WERI-Rb-1 (cell line): Measurements from ENCODE around the gene STRN.
"Not testable (repeated sequence)": the region's sequence is repeated elsewhere in the genome, so short reads cannot be mapped to it uniquely, and the experiment has no call there.

ENCODE experiments used
- DNase-seq: peaks from one replicate; pipeline ENCODE4 v3.0.0-alpha.2; 2020
- H3K27ac ChIP-seq: fragments of 250-450 bp; sonication (Bioruptor Pico); 2 replicates; pipeline ENCODE4 v1.5.1; 2020; ENCODE audit warnings: mild to moderate bottlenecking, moderate library complexity
- H3K27me3 ChIP-seq: fragments of 250-450 bp; sonication (Bioruptor Pico); 2 replicates; pipeline ENCODE4 v1.5.1; 2021; ENCODE audit warnings: mild to moderate bottlenecking, low read depth, moderate library complexity; ENCODE audit not compliant: insufficient read depth, severe bottlenecking
- H3K36me3 ChIP-seq: fragments of 250-450 bp; sonication (Bioruptor Pico); 2 replicates; pipeline ENCODE4 v1.5.1; 2020; ENCODE audit warnings: mild to moderate bottlenecking, moderate library complexity
- H3K4me3 ChIP-seq: 2 replicates; pipeline ENCODE4 v1.5.1; 2011; ENCODE audit warnings: low read depth, mild to moderate bottlenecking, control low read depth, low read length
- H3K9me3 ChIP-seq: fragments of 250-450 bp; sonication (Bioruptor Pico); 2 replicates; pipeline ENCODE4 v1.5.1; 2021; ENCODE audit warnings: mild to moderate bottlenecking, moderate library complexity; ENCODE audit not compliant: severe bottlenecking
- CTCF ChIP-seq: IDR thresholded peaks from 2 replicates; pipeline ENCODE4 v1.5.1; 2011; ENCODE audit warnings: low read depth, mild to moderate bottlenecking, control low read depth, inconsistent platforms, low read length

STRN gene

GRCh38 chr2:36831185-36831584, 135.2 kb downstream of the STRN start:
- no peak for DNase-seq
- TF ChIP-seq CTCF, result no peak
- Histone ChIP-seq H3K36me3 (no peaks in the 10 kb centered on the region), H3K9me3 (no peaks in the 10 kb centered on the region), H3K4me3 (no peak overlapping the region), H3K27me3 (no peaks in the 10 kb centered on the region), H3K27ac (no peak overlapping the region)

- not testable (repeated sequence) for H3K9me3 ChIP-seq, H3K36me3 ChIP-seq, H3K27ac ChIP-seq, H3K27me3 ChIP-seq, DNase-seq, H3K4me3 ChIP-seq
Measured at GRCh38 chr2:36824683-36825082, 141.7 kb downstream of the STRN start.

GRCh38 chr2:36824273-36824672, 142.1 kb downstream of the STRN start:
- Histone ChIP-seq H3K4me3 (no peak overlapping the region), H3K27ac (no peak overlapping the region), H3K36me3 (no peaks in the 10 kb centered on the region), H3K9me3 (no peaks in the 10 kb centered on the region), H3K27me3 (no peaks in the 10 kb centered on the region)
- DNase-seq, result no peak
- no peak for TF ChIP-seq CTCF

- TF ChIP-seq CTCF, result no peak
- Histone ChIP-seq H3K9me3 (no peaks in the 10 kb centered on the region), H3K36me3 (no peaks in the 10 kb centered on the region), H3K27ac (no peak overlapping the region), H3K27me3 (no peaks in the 10 kb centered on the region), H3K4me3 (no peak overlapping the region)
- DNase-seq, result no peak
Measured at GRCh38 chr2:36823862-36824261, 142.5 kb downstream of the STRN start.

GRCh38 chr2:36820942-36821605, 145.3 kb downstream of the STRN start:
- H3K9me3 ChIP-seq, result no peaks in the 10 kb centered on the region
- no peak for DNase-seq
- H3K4me3 ChIP-seq, result no peak overlapping the region
- no peaks in the 10 kb centered on the region for H3K27me3 ChIP-seq
- TF ChIP-seq CTCF, result no peak
- H3K27ac ChIP-seq, result no peak overlapping the region
- H3K36me3 ChIP-seq, result no peaks in the 10 kb centered on the region

GRCh38 chr2:36819095-36819711, 147.1 kb downstream of the STRN start:
- DNase-seq, result no peak
- TF ChIP-seq CTCF, result no peak
- no peaks in the 10 kb centered on the region for H3K27me3 ChIP-seq
- no peak overlapping the region for H3K4me3 ChIP-seq
- no peaks in the 10 kb centered on the region for H3K36me3 ChIP-seq
- H3K27ac ChIP-seq, result no peak overlapping the region
- H3K9me3 ChIP-seq, result no peaks in the 10 kb centered on the region
